NCI-H128 (cell line): Measurements from ENCODE around the gene ZNHIT6.

Experiments used
- DNase-seq: peaks from one replicate; lab custom pipeline; 2025; ENCODE audit not compliant: unreplicated experiment; lab: John Stamatoyannopoulos, UW

Gene ZNHIT6

GRCh38 chr1:85623061-85623471 lies 85.2 kb downstream of the ZNHIT6 start:
- no peak for DNase-seq

- DNase-seq: no peak
Measured at GRCh38 chr1:85621430-85621829, 86.8 kb downstream of the ZNHIT6 start.

- no peak for DNase-seq
Measured at GRCh38 chr1:85617633-85618100, 90.6 kb downstream of the ZNHIT6 start.

- DNase-seq: no peak
Measured at GRCh38 chr1:85616736-85617135, 91.5 kb downstream of the ZNHIT6 start.

- no peak for DNase-seq
Measured at GRCh38 chr1:85616364-85616705, 91.9 kb downstream of the ZNHIT6 start.

- no peak for DNase-seq
Measured at GRCh38 chr1:85615586-85616363, 92.5 kb downstream of the ZNHIT6 start.

- DNase-seq: no peak
Measured at GRCh38 chr1:85612704-85613361, 95.4 kb downstream of the ZNHIT6 start.

- no peak for DNase-seq
Measured at GRCh38 chr1:85611856-85612255, 96.4 kb downstream of the ZNHIT6 start.

GRCh38 chr1:85611425-85611824 lies 96.8 kb downstream of the ZNHIT6 start:
- DNase-seq: no peak

GRCh38 chr1:85609976-85610375 lies 98.3 kb downstream of the ZNHIT6 start:
- no peak for DNase-seq

- DNase-seq: no peak
Measured at GRCh38 chr1:85608851-85609250, 99.4 kb downstream of the ZNHIT6 start.

GRCh38 chr1:85607921-85608265 lies 100.3 kb downstream of the ZNHIT6 start:
- no peak for DNase-seq

GRCh38 chr1:85607126-85607920 lies 100.9 kb downstream of the ZNHIT6 start:
- no peak for DNase-seq

- no peak for DNase-seq
Measured at GRCh38 chr1:85606414-85606800, 101.8 kb downstream of the ZNHIT6 start.

GRCh38 chr1:85605484-85606413 lies 102.5 kb downstream of the ZNHIT6 start:
- no peak for DNase-seq

- DNase-seq: no peak
Measured at GRCh38 chr1:85604298-85604997, 103.8 kb downstream of the ZNHIT6 start.

GRCh38 chr1:85603086-85603880 lies 105.0 kb downstream of the ZNHIT6 start:
- no peak for DNase-seq

GRCh38 chr1:85602571-85602970 lies 105.7 kb downstream of the ZNHIT6 start:
- DNase-seq: no peak

- no peak for DNase-seq
Measured at GRCh38 chr1:85601901-85602300, 106.3 kb downstream of the ZNHIT6 start.
